Calu3 (cell line): ENCODE measurements around the gene FAM9B. TPM values are rescaled to one million over a fixed set of nuclear protein-coding genes. Genes with fewer than 3 reads are reported as not detected.

Experiments
- BruUV-seq: library from RNA; stranded (reverse); fragments of 400-500 nt; replicated peaks from 2 replicates; lab custom pipeline; 2021; lab: Mats Ljungman, UMichigan
- CTCF ChIA-PET: fragments of 300-600 bp; sonication (Branson Sonifier 250); formaldehyde crosslinking; loops from one replicate; lab custom pipeline; 2022; ENCODE audit warnings: antibody characterized with exemption; lab: Charles Lee
- DNase-seq: peaks from one replicate; pipeline ENCODE4 v3.0.0; 2022
- H3K27ac Mint-ChIP-seq: one replicate; pipeline ENCODE4 v1.8.0; 2022; ENCODE audit warnings: mixed read lengths; ENCODE audit not compliant: unreplicated experiment
- H3K27me3 Mint-ChIP-seq: one replicate; pipeline ENCODE4 v1.8.0; 2022; ENCODE audit warnings: mixed read lengths; ENCODE audit not compliant: unreplicated experiment
- H3K36me3 Mint-ChIP-seq: one replicate; pipeline ENCODE4 v1.8.0; 2022; ENCODE audit warnings: mild to moderate bottlenecking, moderate library complexity, mixed read lengths; ENCODE audit not compliant: insufficient read depth, unreplicated experiment
- H3K4me1 Mint-ChIP-seq: one replicate; pipeline ENCODE4 v1.8.0; 2022; ENCODE audit warnings: mild to moderate bottlenecking, low read depth, mixed read lengths; ENCODE audit not compliant: unreplicated experiment
- H3K4me3 Mint-ChIP-seq: one replicate; pipeline ENCODE4 v1.8.0; 2022; ENCODE audit warnings: mild to moderate bottlenecking, low read depth, moderate library complexity, mixed read lengths; ENCODE audit not compliant: unreplicated experiment
- H3K9me3 Mint-ChIP-seq: one replicate; pipeline ENCODE4 v1.8.0; 2022; ENCODE audit warnings: low read depth, mixed read lengths; ENCODE audit not compliant: unreplicated experiment
- intact Hi-C: fragments of 100-400 bp; cut with micrococcal nuclease; formaldehyde crosslinking; loops from one replicate; pipeline ENCODE4 v1.10.0; 2022; ENCODE audit not compliant: unreplicated experiment
- total RNA-seq: library from RNA; stranded (reverse); gene quantifications from 2 replicates; pipeline ENCODE4 v1.2.3, GENCODE V29; 2022
- TF ChIP-seq, protein P1 (sequence below): fragments of 200-600 bp; IDR thresholded peaks from one replicate; pipeline ENCODE4 v1.8.0; 2022; ENCODE audit warnings: antibody characterized with exemption; ENCODE audit not compliant: unreplicated experiment

The FAM9B gene
- total RNA-seq, 1 experiment from 2014 or later = 0.40 TPM

DNA sequence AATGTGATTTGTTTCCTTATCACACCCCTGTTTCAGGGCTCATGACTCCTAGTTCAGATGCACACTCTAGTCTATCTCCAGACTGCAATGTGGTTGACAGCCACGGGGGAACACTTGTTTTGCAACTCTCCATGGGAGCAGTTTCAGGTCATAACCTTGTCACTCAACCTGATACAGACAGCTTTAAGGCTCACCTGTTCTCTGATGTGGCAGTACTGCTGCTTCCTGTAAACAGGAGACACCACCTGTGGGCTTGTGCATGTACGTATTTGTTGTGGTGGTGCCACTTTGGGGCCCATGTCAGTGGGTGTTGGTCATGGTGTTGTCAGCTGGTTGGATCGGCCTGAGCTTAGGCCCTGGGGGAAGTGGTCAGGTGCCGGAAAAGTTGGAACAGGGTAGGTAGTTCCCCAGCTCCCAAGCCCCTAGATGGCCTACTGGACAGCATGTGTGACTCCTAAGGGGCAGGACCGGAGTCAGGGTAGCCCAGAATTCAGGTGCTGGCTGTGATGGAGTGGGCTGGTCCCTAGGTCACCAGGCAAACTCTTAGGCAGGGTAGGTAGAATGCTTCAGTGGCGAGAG lies 46.2 kb downstream of the FAM9B start:
- CTCF ChIA-PET = no interaction called here
- H3K4me3 Mint-ChIP-seq = no peak overlapping the region
- no peaks in the 10 kb centered on the region for H3K9me3 Mint-ChIP-seq
- TF ChIP-seq, protein P1, sequence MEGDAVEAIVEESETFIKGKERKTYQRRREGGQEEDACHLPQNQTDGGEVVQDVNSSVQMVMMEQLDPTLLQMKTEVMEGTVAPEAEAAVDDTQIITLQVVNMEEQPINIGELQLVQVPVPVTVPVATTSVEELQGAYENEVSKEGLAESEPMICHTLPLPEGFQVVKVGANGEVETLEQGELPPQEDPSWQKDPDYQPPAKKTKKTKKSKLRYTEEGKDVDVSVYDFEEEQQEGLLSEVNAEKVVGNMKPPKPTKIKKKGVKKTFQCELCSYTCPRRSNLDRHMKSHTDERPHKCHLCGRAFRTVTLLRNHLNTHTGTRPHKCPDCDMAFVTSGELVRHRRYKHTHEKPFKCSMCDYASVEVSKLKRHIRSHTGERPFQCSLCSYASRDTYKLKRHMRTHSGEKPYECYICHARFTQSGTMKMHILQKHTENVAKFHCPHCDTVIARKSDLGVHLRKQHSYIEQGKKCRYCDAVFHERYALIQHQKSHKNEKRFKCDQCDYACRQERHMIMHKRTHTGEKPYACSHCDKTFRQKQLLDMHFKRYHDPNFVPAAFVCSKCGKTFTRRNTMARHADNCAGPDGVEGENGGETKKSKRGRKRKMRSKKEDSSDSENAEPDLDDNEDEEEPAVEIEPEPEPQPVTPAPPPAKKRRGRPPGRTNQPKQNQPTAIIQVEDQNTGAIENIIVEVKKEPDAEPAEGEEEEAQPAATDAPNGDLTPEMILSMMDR = no peak
- H3K36me3 Mint-ChIP-seq = no peaks in the 10 kb centered on the region
- H3K27ac Mint-ChIP-seq = no peak overlapping the region
- intact Hi-C loops = no loop called here
- H3K27me3 Mint-ChIP-seq = no peaks in the 10 kb centered on the region
- no TSS peak for BruUV-seq
- no peak for DNase-seq
- no peaks in the 10 kb centered on the region for H3K4me1 Mint-ChIP-seq

DNA sequence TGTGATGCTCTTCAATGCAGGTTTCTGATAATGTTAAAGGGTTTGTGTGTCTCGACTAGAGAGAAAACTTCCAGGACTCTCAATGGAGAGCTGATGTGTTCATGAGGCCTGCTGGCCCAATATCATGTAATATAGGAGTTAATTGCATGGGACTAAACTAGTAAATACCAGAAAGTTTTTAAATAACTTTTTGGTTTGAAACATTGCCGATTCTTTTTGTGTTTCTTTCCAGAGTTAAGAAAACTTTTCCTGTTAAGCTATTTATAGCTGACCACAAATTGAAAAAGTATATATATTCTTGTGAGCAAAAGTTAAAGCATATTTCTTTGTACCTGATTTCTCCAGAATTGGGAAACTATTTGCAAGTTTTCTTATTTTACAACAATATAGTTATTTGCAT lies 49.7 kb downstream of the FAM9B start:
- DNase-seq = no peak
- BruUV-seq = no TSS peak
- Mint-ChIP-seq H3K27ac (no peak overlapping the region), H3K27me3 (no peaks in the 10 kb centered on the region), H3K9me3 (no peaks in the 10 kb centered on the region), H3K4me1 (no peaks in the 10 kb centered on the region), H3K4me3 (no peak overlapping the region), H3K36me3 (no peaks in the 10 kb centered on the region)
- intact Hi-C loops = no loop called here
- CTCF ChIA-PET = no interaction called here
- TF ChIP-seq, protein P1 = no peak

DNA sequence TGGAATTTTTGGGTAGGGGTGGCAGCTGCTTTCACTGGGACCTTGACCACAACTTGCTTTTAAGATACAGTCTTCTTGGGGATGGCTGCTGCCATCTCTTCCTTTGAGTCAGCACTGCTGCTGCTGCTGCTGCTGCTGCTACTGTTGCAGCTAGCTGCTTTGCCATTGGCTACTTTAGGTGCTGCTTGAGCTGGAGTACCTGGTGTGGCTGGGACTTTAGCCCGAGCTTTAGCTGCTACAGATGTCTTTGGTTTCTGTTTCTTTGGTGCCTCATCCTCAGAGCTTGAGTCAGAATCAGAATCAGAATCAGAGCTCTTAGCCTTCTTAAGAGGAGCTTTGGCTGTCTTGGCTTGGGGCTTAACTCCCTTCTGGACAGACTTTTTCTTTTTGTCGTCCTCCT lies 52.2 kb downstream of the FAM9B start:
- CTCF ChIA-PET = no interaction called here
- TF ChIP-seq, protein P1 = no peak
- DNase-seq = no peak
- no peaks in the 10 kb centered on the region for H3K4me1 Mint-ChIP-seq
- intact Hi-C loops = no loop called here
- no peaks in the 10 kb centered on the region for H3K27me3 Mint-ChIP-seq
- BruUV-seq = no TSS peak
- H3K27ac Mint-ChIP-seq = no peak overlapping the region
- H3K36me3 Mint-ChIP-seq = no peaks in the 10 kb centered on the region
- no peaks in the 10 kb centered on the region for H3K9me3 Mint-ChIP-seq
- no peak overlapping the region for H3K4me3 Mint-ChIP-seq

DNA sequence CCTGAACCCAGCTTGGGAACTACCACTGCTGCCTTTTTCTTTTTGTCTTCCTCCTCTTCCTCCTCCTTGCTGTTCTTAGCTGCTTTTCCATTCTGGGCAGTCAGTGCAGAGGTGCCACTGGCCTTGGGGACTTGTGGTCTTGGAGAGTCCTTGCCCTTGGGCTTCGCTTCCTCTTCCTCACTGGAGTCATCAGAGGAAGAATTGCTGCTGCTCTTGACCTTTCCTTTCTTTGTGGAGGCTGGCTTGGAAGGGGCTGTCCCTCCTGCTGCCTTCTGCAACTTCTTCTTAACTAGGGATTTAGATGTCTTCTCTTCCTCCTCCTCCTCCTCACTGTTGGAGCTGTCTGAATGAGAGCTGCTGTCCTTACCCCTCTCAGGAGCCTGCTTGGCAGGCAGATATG lies 53.2 kb downstream of the FAM9B start:
- no peak overlapping the region for H3K4me3 Mint-ChIP-seq
- no peaks in the 10 kb centered on the region for H3K27me3 Mint-ChIP-seq
- no TSS peak for BruUV-seq

More for the DNA sequence above, 53.2 kb downstream of the FAM9B start:
- CTCF ChIA-PET = no interaction called here
- intact Hi-C loops = no loop called here
- no peak for DNase-seq
- Mint-ChIP-seq H3K9me3 (no peaks in the 10 kb centered on the region), H3K36me3 (no peaks in the 10 kb centered on the region), H3K4me1 (no peaks in the 10 kb centered on the region), H3K27ac (no peak overlapping the region)
- TF ChIP-seq, protein P1 = no peak

Other genes with a start within 250 kb of the FAM9B start
- not detected in 2 replicates for gene FAM9A, start 232.7 kb downstream of the FAM9B start, total RNA-seq